A172 (cell line): Measurements from ENCODE around the gene SAP25. TPM values are rescaled to one million over a fixed set of nuclear protein-coding genes. Genes with fewer than 3 reads are reported as not detected.
"Not testable (repeated sequence)": the region's sequence is repeated elsewhere in the genome, so short reads cannot be mapped to it uniquely, and the experiment has no call there.

ENCODE experiments used
- DNase-seq: peaks from one replicate; pipeline ENCODE4 v3.0.0-alpha.2; 2015; ENCODE audit warnings: low spot score
- total RNA-seq: library from RNA; depleted of rRNA; stranded (reverse); fragments of >200 nt; shearing (Covaris generic); gene quantifications from 2 replicates; pipeline ENCODE4 v1.2.3, GENCODE V29; 2014; rRNA removed

SAP25 gene
- total RNA-seq, 1 experiment from 2014 or later = 0.55 TPM

DNA sequence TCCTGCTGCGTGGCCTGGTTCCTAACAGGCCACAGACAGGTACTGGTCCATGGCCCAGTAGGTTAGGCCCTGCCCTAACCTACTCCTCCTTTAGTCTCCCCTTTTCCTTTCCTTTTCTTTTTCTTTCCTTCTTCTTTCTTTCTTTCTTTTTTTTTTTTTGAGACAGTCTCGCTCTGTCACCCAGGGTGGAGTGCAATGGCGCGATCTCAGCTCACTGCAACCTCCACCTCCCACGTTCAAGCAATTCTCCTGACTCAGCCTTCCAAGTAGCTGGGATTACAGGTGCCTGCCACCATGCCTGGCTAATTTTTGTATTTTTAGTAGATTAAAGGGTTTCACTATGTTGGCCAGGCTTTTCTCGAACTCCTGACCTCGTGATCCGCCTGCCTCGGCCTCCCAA is 37.7 kb downstream of the SAP25 start:
- DNase-seq = not testable (repeated sequence)

DNA sequence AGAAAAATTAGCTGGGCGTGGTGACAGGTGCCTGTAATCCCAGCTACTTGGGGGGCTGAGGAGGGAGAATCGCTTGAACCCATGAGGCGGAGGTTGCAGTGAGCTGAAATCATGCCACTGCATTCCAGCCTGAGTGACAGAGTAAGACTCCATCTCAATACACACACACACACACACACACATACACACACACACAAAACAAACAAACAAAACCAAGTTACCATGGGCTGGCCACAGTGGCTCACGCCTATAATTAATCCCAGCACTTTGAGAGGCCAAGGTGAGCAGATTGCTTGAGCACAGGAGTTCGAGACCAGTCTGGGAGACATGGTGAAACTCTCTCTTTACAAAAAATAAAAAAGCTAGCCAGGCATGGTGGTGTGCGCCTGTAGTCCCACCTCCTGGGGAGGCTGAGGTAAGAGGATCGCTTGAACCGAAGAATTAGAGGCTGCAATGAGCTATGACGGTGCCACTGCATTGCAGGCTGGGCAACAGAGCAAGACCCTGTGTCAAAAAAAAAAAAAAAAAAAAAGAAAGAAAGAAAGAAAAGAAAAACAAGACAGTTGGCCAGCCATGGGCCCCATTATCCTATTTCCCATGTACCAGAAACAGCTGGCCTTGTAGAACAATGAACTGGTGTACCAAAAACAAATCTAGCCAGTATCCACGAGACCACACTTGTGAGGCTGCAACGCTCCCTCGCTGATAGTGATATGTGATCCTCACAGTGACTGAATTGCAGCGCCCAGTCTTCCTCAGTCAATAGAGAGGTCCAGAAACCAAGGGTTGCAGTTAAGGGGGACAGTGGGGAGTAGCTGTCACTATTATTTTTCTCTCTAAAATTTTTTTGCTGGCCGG is 41.3 kb downstream of the SAP25 start:
- DNase-seq = no peak

DNA sequence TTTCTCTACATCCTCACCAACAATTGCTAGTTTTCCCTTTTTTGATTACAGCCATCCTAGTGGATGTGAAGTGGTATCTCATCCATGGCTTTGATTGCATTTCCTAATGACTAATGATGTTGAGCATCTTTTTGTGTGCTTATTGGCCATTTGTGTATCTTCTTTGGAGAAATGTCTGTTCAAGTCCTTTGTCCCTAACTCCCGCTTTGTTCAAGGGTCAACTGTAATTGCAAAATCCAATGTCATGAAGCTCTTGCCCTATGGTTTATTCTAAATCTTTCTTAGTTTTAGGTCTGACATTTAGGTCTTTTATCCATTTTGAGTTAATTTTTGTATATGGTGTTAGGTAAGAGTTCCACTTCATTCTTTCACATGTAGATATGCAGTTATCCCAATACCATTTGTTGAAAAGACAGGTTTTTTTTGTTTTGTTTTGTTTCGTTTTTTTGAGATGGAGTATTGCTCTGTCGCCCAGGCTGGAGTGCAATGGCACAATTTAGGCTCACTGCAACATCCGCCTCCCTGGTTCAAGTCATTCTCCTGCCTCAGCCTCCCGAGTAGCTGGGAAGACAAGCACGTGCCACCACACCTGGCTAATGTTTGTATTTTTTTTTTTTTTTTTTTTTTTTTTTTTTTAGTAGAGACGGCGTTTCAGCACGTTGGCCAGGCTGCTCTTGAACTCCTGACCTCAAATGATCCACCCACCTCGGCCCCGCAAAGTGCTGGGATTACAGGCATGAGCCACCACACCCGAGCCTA is 45.4 kb downstream of the SAP25 start:
- not testable (repeated sequence) for DNase-seq

DNA sequence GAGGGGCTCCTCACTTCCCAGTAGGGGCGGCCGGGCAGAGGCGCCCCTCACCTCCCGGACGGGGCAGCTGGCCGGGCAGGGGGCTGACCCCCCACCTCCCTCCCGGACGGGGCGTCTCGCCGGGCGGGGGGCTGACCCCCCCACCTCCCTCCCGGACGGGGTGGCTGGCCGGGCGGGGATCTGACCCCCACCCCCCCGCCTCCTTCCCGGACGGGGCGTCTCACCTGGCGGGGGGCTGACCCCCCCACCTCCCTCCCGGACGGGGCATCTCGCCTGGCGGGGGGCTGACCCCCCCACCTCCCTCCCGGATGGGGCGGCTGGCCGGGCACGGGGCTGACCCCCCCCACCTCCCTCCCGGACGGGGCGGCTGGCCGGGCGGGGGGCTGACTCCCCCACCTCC is 50.5 kb downstream of the SAP25 start:
- DNase-seq = not testable (repeated sequence)

Other genes with a start within 250 kb of the SAP25 start
- 14.3 and 16.4 TPM in 2 replicates for gene PILRB, start 215.8 kb downstream of the SAP25 start, total RNA-seq
- gene PILRA, start 200.4 kb downstream of the SAP25 start, total RNA-seq = not detected in 2 replicates
- 2.9 and 3.7 TPM in 2 replicates for gene ZCWPW1, start 145.2 kb downstream of the SAP25 start, total RNA-seq
- gene MEPCE, start 144.1 kb downstream of the SAP25 start, total RNA-seq = 33.4 and 34.8 TPM in 2 replicates
- gene PPP1R35, start 137.4 kb downstream of the SAP25 start, total RNA-seq = 55.0 and 67.7 TPM in 2 replicates
- gene SPACDR, start 109.6 kb downstream of the SAP25 start, total RNA-seq = 0.60 and 8.3 TPM in 2 replicates
- gene TSC22D4, start 94.7 kb downstream of the SAP25 start, total RNA-seq = 26.6 and 32.6 TPM in 2 replicates
- 0.07 TPM in 1 of 2 replicates, not detected in the other for gene NYAP1, start 90.0 kb downstream of the SAP25 start, total RNA-seq
- 6.8 and 8.8 TPM in 2 replicates for gene AGFG2, start 34.7 kb downstream of the SAP25 start, total RNA-seq
- 10.7 and 11.4 TPM in 2 replicates for gene LRCH4, start 12.2 kb upstream of the SAP25 start, total RNA-seq
- gene FBXO24, start 12.4 kb upstream of the SAP25 start, total RNA-seq = 0.48 TPM in 1 of 2 replicates, not detected in the other
- 18.0 and 38.9 TPM in 2 replicates for gene PCOLCE, start 28.5 kb upstream of the SAP25 start, total RNA-seq
- gene MOSPD3, start 38.6 kb upstream of the SAP25 start, total RNA-seq = 6.9 and 19.3 TPM in 2 replicates
- gene TFR2, start 67.7 kb upstream of the SAP25 start, total RNA-seq = not detected in 2 replicates
- gene ACTL6B, start 82.5 kb upstream of the SAP25 start, total RNA-seq = not detected in 2 replicates
- 94.3 and 104 TPM in 2 replicates for gene GNB2, start 99.8 kb upstream of the SAP25 start, total RNA-seq
- gene GIGYF1, start 120.3 kb upstream of the SAP25 start, total RNA-seq = 12.5 and 16.6 TPM in 2 replicates
- gene POP7, start 132.2 kb upstream of the SAP25 start, total RNA-seq = 76.9 and 110 TPM in 2 replicates
- not detected in 2 replicates for gene EPO, start 146.6 kb upstream of the SAP25 start, total RNA-seq
- gene ZAN, start 159.7 kb upstream of the SAP25 start, total RNA-seq = not detected in 2 replicates